Progenitor cell of endocrine pancreas (in vitro differentiated cells): Measurements from ENCODE around the gene PAPSS1. TPM values are rescaled to one million over a fixed set of nuclear protein-coding genes. Genes with fewer than 3 reads are reported as not detected.
"Not testable (repeated sequence)": the region's sequence is repeated elsewhere in the genome, so short reads cannot be mapped to it uniquely, and the experiment has no call there.

Experiments
- DNase-seq: peaks from one replicate; pipeline ENCODE4 v3.0.0; 2021; ENCODE audit warnings: low spot score; ENCODE audit not compliant: unreplicated experiment
- H3K27ac Mint-ChIP-seq: 2 replicates; pipeline ENCODE4 v1.8.0; 2021; ENCODE audit warnings: mild to moderate bottlenecking, moderate library complexity, mixed read lengths
- H3K27me3 Mint-ChIP-seq: 2 replicates; pipeline ENCODE4 v1.8.0; 2021; ENCODE audit warnings: mixed read lengths
- H3K36me3 Mint-ChIP-seq: 2 replicates; pipeline ENCODE4 v1.8.0; 2022; ENCODE audit warnings: mixed read lengths; ENCODE audit not compliant: insufficient read depth
- H3K4me1 Mint-ChIP-seq: 2 replicates; pipeline ENCODE4 v1.8.0; 2021; ENCODE audit warnings: low read depth, mixed read lengths
- H3K4me3 Mint-ChIP-seq: 2 replicates; pipeline ENCODE4 v1.8.0; 2021; ENCODE audit warnings: low read depth, mild to moderate bottlenecking, moderate library complexity, mixed read lengths
- H3K9me3 Mint-ChIP-seq: 2 replicates; pipeline ENCODE4 v1.8.0; 2021; ENCODE audit warnings: low read depth, mixed read lengths
- total RNA-seq: library from RNA; stranded (reverse); gene quantifications from 2 replicates; pipeline ENCODE4 v1.2.1, GENCODE V29; 2021
- TF ChIP-seq, protein P1 (sequence below): fragments of 200-600 bp; sonication (generic); IDR thresholded peaks from one replicate; pipeline ENCODE4 v1.5.0; 2021; ENCODE audit warnings: antibody characterized with exemption, mild to moderate bottlenecking; ENCODE audit not compliant: unreplicated experiment

PAPSS1 gene
- total RNA-seq, 1 donor from 2014 or later: 136 TPM

DNA sequence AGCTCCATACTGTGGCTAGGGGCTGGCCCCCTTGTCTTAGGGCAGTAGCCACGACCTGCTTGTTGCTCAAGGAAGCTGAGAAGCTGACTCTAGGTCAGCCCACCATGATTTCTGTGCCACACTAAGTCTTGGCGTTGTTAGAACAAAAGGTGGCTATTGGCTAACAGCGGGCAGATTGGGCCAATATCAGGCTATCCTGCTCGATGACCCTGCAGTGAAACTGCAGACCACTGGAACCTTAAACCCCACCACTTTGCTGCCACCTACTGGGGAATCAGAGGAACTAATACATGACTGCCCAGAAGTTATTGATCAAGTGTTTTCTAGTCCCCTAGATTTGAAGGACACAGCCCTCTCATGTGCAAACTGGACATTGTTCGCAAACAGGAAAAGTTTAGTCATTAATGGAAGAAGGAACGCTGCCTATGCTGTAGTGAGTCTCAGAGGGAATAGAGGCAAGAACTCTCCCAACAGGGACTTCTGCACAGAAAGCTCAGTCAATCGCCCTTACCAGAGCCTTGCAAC lies 17.0 kb upstream of the PAPSS1 start:
- no peaks in the 10 kb centered on the region for H3K9me3 Mint-ChIP-seq
- H3K27me3 Mint-ChIP-seq: no peaks in the 10 kb centered on the region
- TF ChIP-seq, protein P1, sequence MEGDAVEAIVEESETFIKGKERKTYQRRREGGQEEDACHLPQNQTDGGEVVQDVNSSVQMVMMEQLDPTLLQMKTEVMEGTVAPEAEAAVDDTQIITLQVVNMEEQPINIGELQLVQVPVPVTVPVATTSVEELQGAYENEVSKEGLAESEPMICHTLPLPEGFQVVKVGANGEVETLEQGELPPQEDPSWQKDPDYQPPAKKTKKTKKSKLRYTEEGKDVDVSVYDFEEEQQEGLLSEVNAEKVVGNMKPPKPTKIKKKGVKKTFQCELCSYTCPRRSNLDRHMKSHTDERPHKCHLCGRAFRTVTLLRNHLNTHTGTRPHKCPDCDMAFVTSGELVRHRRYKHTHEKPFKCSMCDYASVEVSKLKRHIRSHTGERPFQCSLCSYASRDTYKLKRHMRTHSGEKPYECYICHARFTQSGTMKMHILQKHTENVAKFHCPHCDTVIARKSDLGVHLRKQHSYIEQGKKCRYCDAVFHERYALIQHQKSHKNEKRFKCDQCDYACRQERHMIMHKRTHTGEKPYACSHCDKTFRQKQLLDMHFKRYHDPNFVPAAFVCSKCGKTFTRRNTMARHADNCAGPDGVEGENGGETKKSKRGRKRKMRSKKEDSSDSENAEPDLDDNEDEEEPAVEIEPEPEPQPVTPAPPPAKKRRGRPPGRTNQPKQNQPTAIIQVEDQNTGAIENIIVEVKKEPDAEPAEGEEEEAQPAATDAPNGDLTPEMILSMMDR: peak; percentile 80
- peak; percentile 55 for DNase-seq
- H3K4me3 Mint-ChIP-seq: no peak overlapping the region
- H3K4me1 Mint-ChIP-seq: peaks cover 11% of the 10 kb centered on the region
- no peak overlapping the region for H3K27ac Mint-ChIP-seq
- H3K36me3 Mint-ChIP-seq: no peaks in the 10 kb centered on the region

DNA sequence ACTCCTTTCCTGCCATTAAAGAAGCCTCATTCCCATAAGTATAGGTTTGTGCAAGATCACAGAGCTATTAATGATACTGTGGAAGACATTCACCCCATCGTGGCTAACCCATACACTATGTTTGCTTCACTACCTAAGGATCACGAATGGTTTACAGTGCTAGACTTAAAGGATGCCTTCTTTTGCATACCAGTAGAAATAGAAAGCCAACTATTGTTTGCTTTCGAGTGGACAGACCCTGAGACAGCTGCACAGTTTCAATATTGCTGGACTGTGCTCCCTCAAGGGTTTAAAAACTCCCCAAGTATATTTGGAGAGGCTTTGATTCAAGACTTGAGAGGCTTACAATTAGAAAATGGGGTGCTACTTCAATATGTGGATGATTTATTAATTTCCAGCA lies 16.0 kb upstream of the PAPSS1 start:
- H3K36me3 Mint-ChIP-seq: no peaks in the 10 kb centered on the region
- no peak overlapping the region for H3K4me3 Mint-ChIP-seq
- no peaks in the 10 kb centered on the region for H3K27me3 Mint-ChIP-seq
- no peaks in the 10 kb centered on the region for H3K9me3 Mint-ChIP-seq
- H3K4me1 Mint-ChIP-seq: peaks cover 11% of the 10 kb centered on the region
- no peak overlapping the region for H3K27ac Mint-ChIP-seq
- TF ChIP-seq, protein P1: no peak
- no peak for DNase-seq

DNA sequence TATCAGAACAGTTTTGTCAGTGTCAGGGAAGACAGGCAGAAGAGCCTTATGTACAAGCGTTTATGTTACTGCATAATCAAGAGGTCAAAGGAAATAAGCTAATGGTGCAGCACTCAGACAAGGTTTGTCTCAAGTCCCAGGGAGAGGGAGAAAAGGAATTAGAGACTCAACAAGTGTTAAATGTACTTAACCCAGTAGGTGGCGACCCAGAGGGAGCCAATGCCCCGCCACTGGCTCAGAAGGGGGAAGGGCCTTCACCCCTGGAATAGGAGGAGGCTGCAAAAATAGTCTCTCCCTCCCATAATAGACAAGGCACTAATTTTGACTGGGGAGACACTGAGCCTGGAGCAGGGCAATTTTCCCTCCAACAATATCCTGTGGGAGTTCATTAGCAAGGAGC lies 14.1 kb upstream of the PAPSS1 start:
- no peak overlapping the region for H3K27ac Mint-ChIP-seq
- H3K36me3 Mint-ChIP-seq: no peaks in the 10 kb centered on the region
- H3K4me1 Mint-ChIP-seq: peaks cover 11% of the 10 kb centered on the region
- no peak for DNase-seq
- no peaks in the 10 kb centered on the region for H3K27me3 Mint-ChIP-seq
- H3K9me3 Mint-ChIP-seq: no peaks in the 10 kb centered on the region
- no peak overlapping the region for H3K4me3 Mint-ChIP-seq
- TF ChIP-seq, protein P1: peak; percentile 47

DNA sequence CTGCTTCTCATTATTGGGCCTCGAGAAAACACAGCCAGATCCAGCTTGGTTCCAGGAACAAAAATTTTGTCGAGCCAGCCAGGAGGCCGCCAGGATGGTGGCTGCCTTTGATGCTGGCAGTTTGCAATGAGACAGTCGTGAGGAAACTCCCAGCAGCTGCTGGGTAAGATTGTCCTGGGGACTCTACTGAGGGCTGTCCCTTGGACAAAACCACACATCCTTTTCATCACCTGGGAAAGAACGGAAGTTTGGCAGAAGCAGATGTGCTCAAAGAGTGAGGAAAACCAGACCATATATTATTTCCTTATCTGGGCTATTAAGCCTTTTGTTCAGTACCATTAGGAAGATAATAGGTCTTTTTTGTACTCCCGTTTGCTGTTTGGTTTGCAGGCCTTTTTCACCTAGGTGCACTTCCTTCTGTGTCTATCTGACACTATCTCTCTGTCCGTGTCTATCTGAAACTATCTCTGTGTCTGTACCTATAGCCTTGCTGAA lies 13.4 kb upstream of the PAPSS1 start:
- H3K27ac Mint-ChIP-seq: no peak overlapping the region

DNA sequence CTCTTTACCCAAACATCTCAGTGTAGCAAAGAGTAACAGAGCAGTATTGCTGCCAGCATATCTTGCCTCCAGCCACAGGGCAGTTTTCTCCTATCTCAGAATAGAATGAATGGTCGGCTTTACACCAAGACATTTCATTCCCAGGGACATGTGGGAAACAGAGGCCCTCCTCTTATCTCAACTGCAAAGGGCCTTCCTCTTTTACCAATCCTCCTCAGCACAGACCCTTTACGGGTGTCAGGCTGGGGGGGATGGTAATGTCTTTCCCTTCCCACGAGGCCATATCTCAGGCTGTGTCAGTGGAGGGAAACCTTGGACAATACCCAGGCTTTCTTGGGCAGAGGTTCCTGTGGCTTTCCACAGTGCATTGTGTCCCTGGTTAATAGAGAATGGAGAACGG lies 9.0 kb upstream of the PAPSS1 start:
- not testable (repeated sequence) for H3K9me3 Mint-ChIP-seq, H3K27me3 Mint-ChIP-seq, H3K36me3 Mint-ChIP-seq, H3K27ac Mint-ChIP-seq, H3K4me3 Mint-ChIP-seq, DNase-seq, H3K4me1 Mint-ChIP-seq

More for the DNA sequence above, 13.4 kb upstream of the PAPSS1 start:
- H3K9me3 Mint-ChIP-seq: no peaks in the 10 kb centered on the region
- no peak for DNase-seq
- TF ChIP-seq, protein P1: no peak
- no peaks in the 10 kb centered on the region for H3K27me3 Mint-ChIP-seq
- no peak overlapping the region for H3K4me3 Mint-ChIP-seq
- H3K36me3 Mint-ChIP-seq: no peaks in the 10 kb centered on the region
- H3K4me1 Mint-ChIP-seq: peaks cover 14% of the 10 kb centered on the region

DNA sequence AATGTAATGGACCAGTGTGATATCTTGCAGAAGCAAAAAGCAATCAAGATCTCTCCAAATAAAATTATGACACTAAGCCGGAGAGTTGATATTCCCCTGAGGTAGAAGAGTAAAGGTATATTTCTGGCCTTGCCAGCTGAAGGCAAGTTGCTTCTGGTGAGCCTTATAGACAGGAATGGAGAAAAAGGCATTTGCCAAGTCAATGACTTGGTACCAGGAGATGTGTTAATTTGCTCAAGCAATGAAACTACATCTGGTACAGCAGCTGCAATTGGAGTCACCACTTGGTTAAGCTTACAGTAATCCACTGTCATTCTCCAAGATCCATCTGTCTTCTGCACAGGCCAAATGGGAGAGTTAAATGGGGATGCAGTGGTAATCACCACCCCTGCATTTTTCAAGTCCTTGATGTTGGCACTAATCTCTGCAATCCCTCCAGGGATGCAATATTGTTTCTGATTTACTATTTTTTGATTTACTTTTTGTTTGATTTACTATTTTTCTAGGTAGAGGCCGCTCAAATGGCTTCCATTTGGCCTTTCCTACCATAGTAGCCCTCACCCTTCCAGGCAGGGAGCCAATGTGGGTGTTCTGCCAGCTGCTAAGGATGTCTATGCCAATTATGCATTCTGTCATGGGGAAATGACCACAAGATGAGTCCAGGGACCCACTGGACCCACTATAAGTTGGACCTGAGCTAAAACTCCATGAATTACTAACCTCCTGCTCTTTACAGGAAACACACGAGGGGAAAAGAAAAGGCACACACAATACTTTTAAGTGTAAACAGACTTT lies 6.3 kb upstream of the PAPSS1 start:
- not testable (repeated sequence) for H3K27ac Mint-ChIP-seq, H3K4me3 Mint-ChIP-seq, H3K27me3 Mint-ChIP-seq, H3K36me3 Mint-ChIP-seq, H3K9me3 Mint-ChIP-seq, DNase-seq
- peaks cover 11% of the 10 kb centered on the region for H3K4me1 Mint-ChIP-seq
